ENCODE measurements around the gene DNASE1L2.

GRCh38 chr16:2280461-2280860 lies 44.2 kb downstream of the DNASE1L2 start:
- TF ChIP-seq NR2C2 (IDR thresholded peaks at IDR 0.05; ENCODE audit: borderline replicate concordance, control insufficient read depth, insufficient read length, low read depth) (no peak), SUZ12 (IDR thresholded peaks at IDR 0.05; ENCODE audit: unreplicated experiment) (no peak), EGR1 (IDR thresholded peaks at IDR 0.05; ENCODE audit: borderline replicate concordance in 1 of 2, low read depth in 2 of 2, low read length in 2 of 2) (no peak), CTCF (IDR thresholded peaks at IDR 0.05 in 2 of 3, conservative IDR thresholded peaks at IDR 0.05 in 1 of 3; ENCODE audit: control insufficient read depth in 2 of 3, extremely low read depth in 1 of 3, insufficient read depth in 1 of 3, low read depth in 3 of 3, low read length in 3 of 3) (no peak), HSF1 (IDR thresholded peaks at IDR 0.05; ENCODE audit: low read depth, low read length) (no peak), HCFC1 (IDR thresholded peaks at IDR 0.05; ENCODE audit: low read length) (no peak), ESRRA (IDR thresholded peaks at IDR 0.05; ENCODE audit: low read length) (no peak)

Measured in GM12878 (cell line).